HFFc6 (cell line): ENCODE results near the gene SDCCAG8. TPM values are rescaled to one million over a fixed set of nuclear protein-coding genes. Genes with fewer than 3 reads are reported as not detected.

Experiments used
- DNase-seq: peaks from one replicate; pipeline ENCODE4 v3.0.0-alpha.2; 2018
- H3K27ac Mint-ChIP-seq: 2 replicates; pipeline ENCODE4 v1.8.0; 2020; ENCODE audit warnings: mild to moderate bottlenecking, mixed read lengths
- H3K27me3 Mint-ChIP-seq: 2 replicates; pipeline ENCODE4 v1.8.0; 2021; ENCODE audit warnings: mild to moderate bottlenecking, moderate library complexity, mixed read lengths; ENCODE audit not compliant: insufficient read depth
- H3K36me3 Mint-ChIP-seq: 2 replicates; pipeline ENCODE4 v1.8.0; 2021; ENCODE audit warnings: low read depth, mixed read lengths
- H3K4me1 Mint-ChIP-seq: 2 replicates; pipeline ENCODE4 v1.8.0; 2020; ENCODE audit warnings: low read depth, mixed read lengths
- H3K4me3 Mint-ChIP-seq: 2 replicates; pipeline ENCODE4 v1.8.0; 2020; ENCODE audit warnings: mild to moderate bottlenecking, moderate library complexity, mixed read lengths
- H3K9me3 Mint-ChIP-seq: 2 replicates; pipeline ENCODE4 v1.8.0; 2020; ENCODE audit warnings: mild to moderate bottlenecking, mixed read lengths
- total RNA-seq, 6 experiments: library from RNA; stranded (reverse); fragmentation: NEBNext Ultra II Directional; extraction: Animal tissue kit (Norgen Biotek cat#: 25700); gene quantifications; 2 replicates in 1 of 6; 3 replicates in 5 of 6; pipeline ENCODE4 v1.2.3, GENCODE V29; 2021
- TF ChIP-seq, protein P1 (sequence below): fragments of 200-600 bp; sonication (generic); IDR thresholded peaks from 2 replicates; pipeline ENCODE4 v1.5.0; 2021; ENCODE audit warnings: antibody characterized with exemption, mild to moderate bottlenecking

The SDCCAG8 gene
- total RNA-seq, 6 experiments from 2014 or later: 22.3 to 31.2 (median 26.1) TPM

GRCh38 chr1:243234978-243235647 lies 20.7 kb upstream of the SDCCAG8 start:
- no peaks in the 10 kb centered on the region for H3K27me3 Mint-ChIP-seq
- 0 out of 2 replicates have a peak overlapping the region, but pooled peaks have one; percentile 0 for H3K4me3 Mint-ChIP-seq
- peak overlapping the region; percentile 51 for H3K27ac Mint-ChIP-seq
- DNase-seq: peak; percentile 12
- peaks cover 31% of the 10 kb centered on the region for H3K9me3 Mint-ChIP-seq
- TF ChIP-seq, protein P1, sequence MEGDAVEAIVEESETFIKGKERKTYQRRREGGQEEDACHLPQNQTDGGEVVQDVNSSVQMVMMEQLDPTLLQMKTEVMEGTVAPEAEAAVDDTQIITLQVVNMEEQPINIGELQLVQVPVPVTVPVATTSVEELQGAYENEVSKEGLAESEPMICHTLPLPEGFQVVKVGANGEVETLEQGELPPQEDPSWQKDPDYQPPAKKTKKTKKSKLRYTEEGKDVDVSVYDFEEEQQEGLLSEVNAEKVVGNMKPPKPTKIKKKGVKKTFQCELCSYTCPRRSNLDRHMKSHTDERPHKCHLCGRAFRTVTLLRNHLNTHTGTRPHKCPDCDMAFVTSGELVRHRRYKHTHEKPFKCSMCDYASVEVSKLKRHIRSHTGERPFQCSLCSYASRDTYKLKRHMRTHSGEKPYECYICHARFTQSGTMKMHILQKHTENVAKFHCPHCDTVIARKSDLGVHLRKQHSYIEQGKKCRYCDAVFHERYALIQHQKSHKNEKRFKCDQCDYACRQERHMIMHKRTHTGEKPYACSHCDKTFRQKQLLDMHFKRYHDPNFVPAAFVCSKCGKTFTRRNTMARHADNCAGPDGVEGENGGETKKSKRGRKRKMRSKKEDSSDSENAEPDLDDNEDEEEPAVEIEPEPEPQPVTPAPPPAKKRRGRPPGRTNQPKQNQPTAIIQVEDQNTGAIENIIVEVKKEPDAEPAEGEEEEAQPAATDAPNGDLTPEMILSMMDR: no peak
- H3K4me1 Mint-ChIP-seq: peaks cover 54% of the 10 kb centered on the region
- H3K36me3 Mint-ChIP-seq: peaks cover 41% of the 10 kb centered on the region

DNA sequence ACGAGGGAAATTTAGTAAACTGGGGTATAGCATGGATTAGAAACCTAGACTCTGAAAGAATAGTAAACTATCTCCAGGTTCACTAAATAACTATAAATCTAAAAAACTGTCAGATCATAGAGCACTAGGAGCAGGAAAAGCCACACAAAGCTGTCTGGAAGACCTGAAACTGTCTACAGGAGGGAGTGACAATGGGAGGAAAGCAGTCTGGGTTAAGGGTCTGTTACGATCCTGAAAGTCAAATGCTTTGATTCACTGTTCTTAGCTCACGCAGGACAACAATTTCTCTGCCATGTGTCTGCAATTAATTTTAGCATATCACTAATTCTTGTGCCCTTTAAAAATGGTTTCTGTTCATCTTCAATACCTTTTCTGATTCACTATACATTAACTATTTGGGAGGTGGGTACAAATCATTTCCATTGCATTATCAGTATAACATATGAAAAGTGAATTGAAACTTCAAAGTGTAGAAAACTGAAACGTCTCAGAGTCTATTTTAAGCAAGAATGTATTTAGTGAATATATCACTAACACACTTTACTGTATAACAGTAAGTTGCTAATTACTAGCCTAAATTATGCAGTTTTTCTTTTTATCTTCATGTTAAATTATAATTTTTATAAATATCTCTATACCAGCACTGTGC lies 19.1 kb upstream of the SDCCAG8 start:
- Mint-ChIP-seq H3K9me3 (peaks cover 14% of the 10 kb centered on the region), H3K27ac (no peak overlapping the region), H3K4me3 (no peak overlapping the region), H3K27me3 (no peaks in the 10 kb centered on the region), H3K36me3 (peaks cover 30% of the 10 kb centered on the region), H3K4me1 (peaks cover 53% of the 10 kb centered on the region)
- TF ChIP-seq, protein P1: no peak
- DNase-seq: no peak

DNA sequence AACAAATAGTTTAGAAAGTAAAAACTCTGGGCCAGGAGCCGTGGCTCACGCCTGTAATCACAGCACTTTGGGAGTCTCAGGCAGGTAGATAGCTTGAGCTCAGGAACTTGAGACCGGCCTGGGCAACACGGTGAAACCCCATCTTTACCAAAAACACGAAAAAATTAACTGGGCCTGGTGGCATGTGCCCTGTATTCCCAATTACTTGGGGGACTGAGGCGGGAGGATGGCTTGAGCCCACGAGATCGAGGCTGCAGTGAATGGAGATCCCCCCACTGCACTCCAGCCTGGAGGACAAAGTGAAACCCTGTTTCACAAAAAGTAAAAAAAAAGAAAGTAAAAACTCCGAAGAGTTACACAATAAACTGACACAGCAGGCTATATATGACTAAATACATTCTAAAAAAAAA lies 11.4 kb upstream of the SDCCAG8 start:
- no peak overlapping the region for H3K27ac Mint-ChIP-seq
- peaks cover 49% of the 10 kb centered on the region for H3K4me1 Mint-ChIP-seq
- H3K36me3 Mint-ChIP-seq: peaks cover 20% of the 10 kb centered on the region
- TF ChIP-seq, protein P1: no peak
- no peak overlapping the region for H3K4me3 Mint-ChIP-seq
- no peaks in the 10 kb centered on the region for H3K9me3 Mint-ChIP-seq
- H3K27me3 Mint-ChIP-seq: no peaks in the 10 kb centered on the region
- DNase-seq: no peak

DNA sequence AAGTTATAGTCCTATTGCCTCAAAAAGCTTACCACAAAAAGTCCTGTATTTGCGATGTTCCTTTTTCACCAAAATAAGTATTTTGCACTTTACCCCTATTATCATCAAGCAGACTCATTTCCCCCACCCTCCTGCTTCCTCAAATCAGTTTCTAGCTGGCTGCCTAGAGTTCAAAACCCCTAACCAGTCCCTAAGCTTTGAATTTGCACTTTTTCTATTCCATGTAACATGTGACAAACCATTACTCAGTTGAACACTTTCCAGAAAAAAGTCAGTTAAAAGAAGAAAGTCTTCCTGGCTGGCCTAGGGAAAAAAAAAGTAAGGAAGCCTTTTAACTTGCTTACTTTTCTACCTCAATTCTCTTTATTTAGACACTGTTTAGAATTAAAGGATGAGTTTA lies 8.9 kb upstream of the SDCCAG8 start:
- Mint-ChIP-seq H3K36me3 (peaks cover 13% of the 10 kb centered on the region), H3K4me1 (peaks cover 66% of the 10 kb centered on the region), H3K27me3 (no peaks in the 10 kb centered on the region), H3K27ac (peak overlapping the region; percentile 61), H3K4me3 (no peak overlapping the region), H3K9me3 (no peaks in the 10 kb centered on the region)
- DNase-seq: peak; percentile 9
- TF ChIP-seq, protein P1: no peak

- TF ChIP-seq, protein P1: no peak
- DNase-seq: no peak
- H3K4me3 Mint-ChIP-seq: no peak overlapping the region
- peaks cover 72% of the 10 kb centered on the region for H3K4me1 Mint-ChIP-seq
- H3K36me3 Mint-ChIP-seq: peaks cover 10% of the 10 kb centered on the region
- no peaks in the 10 kb centered on the region for H3K9me3 Mint-ChIP-seq
- H3K27ac Mint-ChIP-seq: peak overlapping the region; percentile 61
- no peaks in the 10 kb centered on the region for H3K27me3 Mint-ChIP-seq
Observed at GRCh38 chr1:243247901-243248300, 7.9 kb upstream of the SDCCAG8 start.
